ENCODE measurements around the gene ZNF69. TPM values are rescaled to one million over a fixed set of nuclear protein-coding genes. Genes with fewer than 3 reads are reported as not detected.
"Not testable (repeated sequence)": the region's sequence is repeated elsewhere in the genome, so short reads cannot be mapped to it uniquely, and the experiment has no call there.

Gene ZNF69
- 1 to 10 TPM; 2.8 to 3.8 TPM for total RNA-seq

DNA sequence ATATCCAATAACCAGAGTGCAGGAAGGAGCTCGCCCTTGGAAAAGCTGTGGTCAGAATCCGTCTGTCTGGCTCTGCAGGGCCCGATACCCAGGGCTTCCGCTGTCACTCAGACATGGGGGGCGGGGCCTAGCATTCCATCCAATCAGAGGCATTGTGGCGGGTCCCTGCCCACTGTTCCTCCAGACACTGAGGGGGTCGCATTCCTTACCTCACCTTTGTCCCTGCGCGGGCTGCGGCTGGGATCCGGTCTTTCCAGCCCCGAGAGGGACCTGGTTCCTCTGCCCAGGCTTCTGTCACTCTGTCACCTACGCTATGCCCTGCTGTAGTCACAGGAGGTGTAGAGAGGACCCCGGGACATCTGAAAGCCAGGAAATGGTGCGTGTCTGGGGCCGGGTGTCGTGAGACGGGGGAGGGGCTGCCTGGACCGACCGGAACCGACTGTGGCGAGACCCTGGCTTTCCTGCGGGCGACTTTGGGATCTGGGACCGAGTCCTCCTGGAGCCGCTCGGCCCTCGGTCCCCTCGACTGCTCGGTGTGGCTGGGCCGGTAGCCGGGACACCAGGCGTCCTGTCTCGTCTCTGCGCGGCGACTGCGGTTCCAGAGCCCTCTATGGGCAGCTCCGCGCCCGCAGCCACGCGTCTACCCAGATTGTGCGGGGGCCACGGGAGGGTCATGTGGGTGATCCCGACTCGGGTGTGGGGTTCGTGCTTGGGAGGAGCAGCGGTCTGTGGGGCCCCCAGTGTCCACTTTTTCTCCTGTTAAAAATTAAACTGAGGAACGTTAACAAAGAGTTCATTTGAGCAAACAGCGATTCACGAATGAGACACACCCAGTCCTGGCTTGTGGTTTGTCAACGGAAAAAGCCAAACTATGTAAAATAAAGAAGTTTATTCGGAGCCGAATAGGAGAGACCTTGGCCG lies at the start of gene ZNF69:
TSS of gene ZNF69 (plus strand) at position 172 of the 921 bp plus-strand sequence. CDS start at position 314, 142 bp downstream.
- peak; percentile 68 for DNase-seq
- peaks cover 21% of the 10 kb centered on the region for H3K4me1 Mint-ChIP-seq
- peak within 1 kb of the TSS; percentile 85 for H3K4me3 Mint-ChIP-seq
- no peaks in the 10 kb centered on the region for H3K27me3 Mint-ChIP-seq
- H3K36me3 Mint-ChIP-seq, result peaks cover 2% of the 10 kb centered on the region
- H3K27ac Mint-ChIP-seq, result peak within 1 kb of the TSS; percentile 66
- H3K9me3 Mint-ChIP-seq, result no peaks in the 10 kb centered on the region

DNA sequence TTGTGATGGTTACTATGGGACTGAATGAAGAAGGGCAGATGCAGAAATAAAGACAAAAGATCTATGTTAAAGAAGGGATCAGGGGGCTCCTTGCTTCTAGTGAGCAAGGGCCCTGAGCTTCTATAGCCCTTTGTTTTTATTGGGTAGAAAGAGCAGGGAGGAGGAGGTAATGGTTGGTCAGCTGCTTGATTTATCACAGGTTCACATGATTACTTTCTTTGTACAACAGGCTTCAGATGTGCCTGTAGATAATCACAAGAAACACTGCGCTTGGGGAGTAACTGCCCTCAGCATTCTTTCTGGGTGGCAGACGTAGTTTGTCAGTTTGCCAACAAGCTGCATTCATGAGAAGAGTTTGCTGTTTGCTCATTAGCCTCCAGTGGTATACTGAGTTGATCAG lies 43.9 kb upstream of the ZNF69 start:
- H3K36me3 Mint-ChIP-seq, result peaks cover 8% of the 10 kb centered on the region
- peak overlapping the region; percentile 1 for H3K27ac Mint-ChIP-seq
- H3K4me3 Mint-ChIP-seq, result no peak overlapping the region
- peaks cover 18% of the 10 kb centered on the region for H3K4me1 Mint-ChIP-seq
- no peak for DNase-seq
- no peaks in the 10 kb centered on the region for H3K27me3 Mint-ChIP-seq
- peaks cover 14% of the 10 kb centered on the region for H3K9me3 Mint-ChIP-seq

DNA sequence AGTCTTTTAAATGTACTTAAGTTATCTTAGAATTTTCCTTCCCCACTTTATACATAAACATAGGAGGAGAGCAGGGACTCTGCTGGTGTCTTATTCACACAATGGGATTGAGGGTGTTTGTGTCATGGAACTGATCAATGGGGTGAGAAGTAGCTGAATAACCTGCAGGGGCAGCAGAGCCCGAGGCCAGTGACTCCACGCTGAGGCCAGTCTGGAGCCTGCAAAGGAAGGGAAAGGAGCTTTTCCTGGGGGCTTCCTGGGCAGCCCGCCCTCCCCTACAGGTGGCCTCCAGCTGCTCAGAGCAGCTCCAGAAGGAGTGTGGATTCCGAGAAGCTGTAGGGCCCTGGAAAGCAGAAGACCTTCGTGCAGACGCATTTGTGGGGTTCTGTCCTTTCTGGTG lies 40.0 kb upstream of the ZNF69 start:
- peaks cover 33% of the 10 kb centered on the region for H3K4me1 Mint-ChIP-seq
- peak overlapping the region; percentile 86 for H3K4me3 Mint-ChIP-seq
- H3K9me3 Mint-ChIP-seq, DNase-seq, H3K27me3 Mint-ChIP-seq: not testable (repeated sequence)
- H3K36me3 Mint-ChIP-seq, result peaks cover 33% of the 10 kb centered on the region
- H3K27ac Mint-ChIP-seq, result peak overlapping the region; percentile 25

- peak overlapping the region; percentile 86 for H3K4me3 Mint-ChIP-seq
- H3K27me3 Mint-ChIP-seq, result no peaks in the 10 kb centered on the region
- H3K36me3 Mint-ChIP-seq, result peaks cover 32% of the 10 kb centered on the region
- peaks cover 28% of the 10 kb centered on the region for H3K4me1 Mint-ChIP-seq
- H3K9me3 Mint-ChIP-seq, result no peaks in the 10 kb centered on the region
- DNase-seq, result no peak
- H3K27ac Mint-ChIP-seq, result peak overlapping the region; percentile 78
Observed at GRCh38 chr19:11848200-11848593, 39.4 kb upstream of the ZNF69 start.

GRCh38 chr19:11848594-11849469 lies 38.8 kb upstream of the ZNF69 start, which contains the start of gene ZNF439:
TSS of gene ZNF439 (plus strand) at chr19:11848726. CDS start at chr19:11848868, 142 bp downstream.
- Mint-ChIP-seq H3K27me3 (no peaks in the 10 kb centered on the region), H3K9me3 (peaks cover 1% of the 10 kb centered on the region), H3K4me1 (peaks cover 24% of the 10 kb centered on the region), H3K27ac (peak within 1 kb of the TSS; percentile 78), H3K36me3 (peaks cover 37% of the 10 kb centered on the region), H3K4me3 (peak within 1 kb of the TSS; percentile 86)
- peak; percentile 91 for DNase-seq

- peaks cover 24% of the 10 kb centered on the region for H3K4me1 Mint-ChIP-seq
- not testable (repeated sequence) for H3K9me3 Mint-ChIP-seq, H3K27me3 Mint-ChIP-seq, H3K4me3 Mint-ChIP-seq, H3K27ac Mint-ChIP-seq, DNase-seq
- H3K36me3 Mint-ChIP-seq, result peaks cover 48% of the 10 kb centered on the region
Observed at GRCh38 chr19:11850289-11850688, 37.3 kb upstream of the ZNF69 start.

DNA sequence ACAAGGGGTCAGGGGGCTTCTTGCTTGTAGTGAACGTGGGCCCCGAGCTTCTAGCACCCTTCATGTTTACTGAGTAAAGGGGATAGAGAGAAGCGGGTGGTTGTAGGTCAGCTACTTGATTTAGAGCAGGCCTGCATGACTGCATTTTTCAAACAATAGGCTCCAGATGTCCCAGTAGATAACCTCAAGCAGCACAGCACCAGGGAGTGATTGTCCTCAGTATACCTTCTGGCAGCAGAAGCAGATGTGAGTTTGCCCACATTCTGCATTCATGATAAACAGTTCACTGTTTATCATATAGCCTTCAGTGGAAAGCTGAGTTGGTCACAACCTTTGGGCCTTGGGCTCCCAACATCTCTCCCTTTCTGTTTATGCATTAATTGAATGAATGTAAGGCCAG lies 34.2 kb upstream of the ZNF69 start:
- Mint-ChIP-seq H3K4me1 (peaks cover 15% of the 10 kb centered on the region), H3K4me3 (no peak overlapping the region), H3K27me3 (no peaks in the 10 kb centered on the region), H3K36me3 (peaks cover 78% of the 10 kb centered on the region), H3K27ac (no peak overlapping the region), H3K9me3 (peaks cover 24% of the 10 kb centered on the region)
- no peak for DNase-seq

- Mint-ChIP-seq H3K36me3 (peaks cover 85% of the 10 kb centered on the region), H3K4me3 (no peak overlapping the region), H3K9me3 (peaks cover 45% of the 10 kb centered on the region), H3K4me1 (no peaks in the 10 kb centered on the region), H3K27ac (no peak overlapping the region), H3K27me3 (no peaks in the 10 kb centered on the region)
- no peak for DNase-seq
Observed at GRCh38 chr19:11856596-11857250, 30.9 kb upstream of the ZNF69 start.

DNA sequence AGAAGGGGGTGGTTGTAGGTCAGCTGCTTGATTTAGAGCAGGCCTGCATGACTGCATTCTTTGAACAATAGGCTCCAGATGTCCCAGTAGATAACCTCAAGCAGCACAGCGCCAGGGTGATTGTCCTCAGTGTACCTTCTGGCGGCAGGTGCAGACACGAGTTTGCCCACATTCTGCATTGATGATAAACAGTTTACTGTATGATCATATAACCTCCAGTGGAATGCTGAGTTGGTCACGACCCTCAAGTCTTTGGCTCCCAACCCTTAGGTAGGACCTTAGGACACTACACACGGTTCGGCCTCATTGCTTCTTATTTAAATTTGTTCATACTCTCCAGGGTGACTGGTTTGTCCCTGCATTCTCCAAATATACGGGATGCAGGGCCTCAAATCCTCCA lies 26.9 kb upstream of the ZNF69 start:
- Mint-ChIP-seq H3K27me3 (no peaks in the 10 kb centered on the region), H3K4me3 (no peak overlapping the region), H3K9me3 (peaks cover 71% of the 10 kb centered on the region), H3K4me1 (no peaks in the 10 kb centered on the region), H3K27ac (no peak overlapping the region), H3K36me3 (peaks cover 93% of the 10 kb centered on the region)
- DNase-seq, result no peak

- Mint-ChIP-seq H3K4me3 (no peak overlapping the region), H3K27me3 (no peaks in the 10 kb centered on the region), H3K36me3 (peaks cover 93% of the 10 kb centered on the region), H3K27ac (no peak overlapping the region), H3K4me1 (no peaks in the 10 kb centered on the region), H3K9me3 (peaks cover 72% of the 10 kb centered on the region)
- no peak for DNase-seq
Observed at GRCh38 chr19:11861301-11861700, 26.3 kb upstream of the ZNF69 start.

DNA sequence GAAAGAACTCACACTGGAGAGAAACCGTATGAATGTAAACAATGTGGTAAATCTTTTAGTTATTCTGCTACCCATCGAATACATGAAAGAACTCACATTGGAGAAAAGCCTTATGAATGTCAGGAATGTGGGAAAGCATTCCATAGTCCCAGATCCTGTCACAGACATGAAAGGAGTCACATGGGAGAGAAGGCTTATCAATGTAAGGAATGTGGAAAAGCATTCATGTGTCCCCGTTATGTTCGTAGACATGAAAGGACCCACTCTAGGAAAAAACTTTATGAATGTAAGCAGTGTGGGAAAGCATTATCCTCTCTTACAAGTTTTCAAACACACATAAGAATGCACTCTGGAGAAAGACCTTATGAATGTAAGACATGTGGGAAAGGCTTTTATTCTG lies 19.8 kb upstream of the ZNF69 start:
- peaks cover 69% of the 10 kb centered on the region for H3K9me3 Mint-ChIP-seq
- H3K27me3 Mint-ChIP-seq, H3K4me3 Mint-ChIP-seq, H3K4me1 Mint-ChIP-seq, H3K27ac Mint-ChIP-seq, DNase-seq: not testable (repeated sequence)
- peaks cover 75% of the 10 kb centered on the region for H3K36me3 Mint-ChIP-seq

- peaks cover 67% of the 10 kb centered on the region for H3K9me3 Mint-ChIP-seq
Observed at GRCh38 chr19:11868188-11868587, 19.4 kb upstream of the ZNF69 start.

GRCh38 chr19:11872624-11873023 lies 15.0 kb upstream of the ZNF69 start:
- Mint-ChIP-seq H3K27ac (no peak overlapping the region), H3K36me3 (peaks cover 28% of the 10 kb centered on the region), H3K9me3 (peaks cover 34% of the 10 kb centered on the region), H3K27me3 (no peaks in the 10 kb centered on the region), H3K4me1 (no peaks in the 10 kb centered on the region), H3K4me3 (no peak overlapping the region)
- DNase-seq, result no peak

More at GRCh38 chr19:11868188-11868587, 19.4 kb upstream of the ZNF69 start:
- no peak for DNase-seq
- H3K36me3 Mint-ChIP-seq, result peaks cover 72% of the 10 kb centered on the region
- H3K4me1 Mint-ChIP-seq, result no peaks in the 10 kb centered on the region
- H3K4me3 Mint-ChIP-seq, result no peak overlapping the region
- H3K27me3 Mint-ChIP-seq, result no peaks in the 10 kb centered on the region
- no peak overlapping the region for H3K27ac Mint-ChIP-seq

GRCh38 chr19:11873762-11874161 lies 13.8 kb upstream of the ZNF69 start:
- Mint-ChIP-seq H3K4me1 (no peaks in the 10 kb centered on the region), H3K36me3 (peaks cover 16% of the 10 kb centered on the region), H3K27ac (no peak overlapping the region), H3K27me3 (no peaks in the 10 kb centered on the region), H3K4me3 (no peak overlapping the region), H3K9me3 (peaks cover 22% of the 10 kb centered on the region)
- no peak for DNase-seq
